Gastrocnemius medialis (tissue), 4 donors: ENCODE measurements around the gene PSTPIP2.

Source experiments
- CTCF ChIP-seq, 5 experiments: fragments of 450-650 bp in 3 of 5; fragments of 200-600 bp in 2 of 5; sonication (generic) in 2 of 5; IDR thresholded peaks in 4 of 5; conservative IDR thresholded peaks in 1 of 5; 1 replicate in 4 of 5; 2 replicates in 1 of 5; pipeline ENCODE4 v1.5.1; 2016 to 2019; ENCODE audit warnings: antibody characterized with exemption in 5 of 5, mild to moderate bottlenecking in 3 of 5, moderate library complexity in 3 of 5
- POLR2A ChIP-seq, 2 donors: fragments of 450-650 bp; IDR thresholded peaks; one replicate each; pipeline ENCODE4 v1.6.1; 2017; ENCODE audit warnings: antibody characterized with exemption in 2 of 2, mild to moderate bottlenecking in 2 of 2, moderate library complexity in 2 of 2

GRCh38 chr18:46008531-46008930 lies 63.5 kb downstream of the PSTPIP2 start:
- no peak for TF ChIP-seq CTCF (IDR thresholded peaks at IDR 0.05 in 4 of 5, conservative IDR thresholded peaks at IDR 0.05 in 1 of 5)
- TF ChIP-seq POLR2A (IDR thresholded peaks at IDR 0.05) = no peak
